ENCODE results near the gene NDUFA13.

NDUFA13 gene

DNA sequence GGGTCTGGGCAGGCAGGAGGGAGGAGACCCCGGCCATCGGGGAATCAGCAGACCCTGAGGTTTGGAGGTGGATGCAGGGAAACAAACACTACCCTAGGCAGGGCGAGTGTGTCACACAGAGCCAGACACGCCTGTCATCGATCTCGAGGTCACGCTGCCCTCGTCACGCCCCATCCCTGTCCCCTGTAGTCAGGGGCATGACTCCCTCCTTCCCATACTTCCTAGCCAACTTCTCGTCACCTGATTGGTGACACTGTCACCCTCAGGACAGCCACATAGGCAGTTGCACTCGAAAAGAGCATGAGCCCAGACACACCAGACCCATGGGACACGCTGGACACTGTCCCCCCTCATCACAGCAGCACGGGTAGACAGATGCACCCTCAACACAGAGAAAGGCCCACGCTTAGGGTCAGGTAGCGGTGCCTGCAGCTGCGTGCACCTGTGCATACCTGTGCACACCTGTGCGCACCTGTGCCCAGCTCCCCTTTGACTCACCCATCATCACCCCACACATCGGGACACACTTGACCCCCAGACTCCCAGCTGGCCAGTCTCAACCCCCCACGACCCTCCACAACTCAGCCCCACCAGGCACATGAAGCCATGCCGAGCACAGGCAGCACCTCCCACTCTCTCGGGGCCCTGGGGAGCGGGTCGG is 33.9 kb downstream of the NDUFA13 start:
- DNase-seq: no peak

DNA sequence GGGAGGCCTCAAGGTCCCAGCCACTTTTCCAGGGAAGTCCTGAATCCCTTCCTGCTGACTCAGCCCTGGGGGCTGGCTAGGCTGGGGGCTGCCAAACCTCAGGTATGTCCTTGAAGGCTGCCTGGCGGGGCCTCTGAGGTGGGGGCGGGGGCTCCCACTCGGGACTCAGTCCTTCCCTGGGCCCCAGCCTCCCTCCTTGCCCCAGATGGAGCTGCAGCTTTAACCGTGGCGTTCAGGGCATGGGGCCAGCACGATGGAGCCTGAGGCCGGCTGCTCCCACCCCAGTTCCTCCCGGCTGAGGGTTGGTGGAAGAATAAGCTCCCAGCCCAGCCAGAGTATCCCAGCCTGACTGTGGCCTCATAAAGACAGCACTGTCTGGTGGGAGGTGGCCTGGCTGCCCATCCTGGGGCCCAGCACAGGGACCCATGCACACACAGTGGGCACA is 34.5 kb downstream of the NDUFA13 start:
- no peak for DNase-seq

DNA sequence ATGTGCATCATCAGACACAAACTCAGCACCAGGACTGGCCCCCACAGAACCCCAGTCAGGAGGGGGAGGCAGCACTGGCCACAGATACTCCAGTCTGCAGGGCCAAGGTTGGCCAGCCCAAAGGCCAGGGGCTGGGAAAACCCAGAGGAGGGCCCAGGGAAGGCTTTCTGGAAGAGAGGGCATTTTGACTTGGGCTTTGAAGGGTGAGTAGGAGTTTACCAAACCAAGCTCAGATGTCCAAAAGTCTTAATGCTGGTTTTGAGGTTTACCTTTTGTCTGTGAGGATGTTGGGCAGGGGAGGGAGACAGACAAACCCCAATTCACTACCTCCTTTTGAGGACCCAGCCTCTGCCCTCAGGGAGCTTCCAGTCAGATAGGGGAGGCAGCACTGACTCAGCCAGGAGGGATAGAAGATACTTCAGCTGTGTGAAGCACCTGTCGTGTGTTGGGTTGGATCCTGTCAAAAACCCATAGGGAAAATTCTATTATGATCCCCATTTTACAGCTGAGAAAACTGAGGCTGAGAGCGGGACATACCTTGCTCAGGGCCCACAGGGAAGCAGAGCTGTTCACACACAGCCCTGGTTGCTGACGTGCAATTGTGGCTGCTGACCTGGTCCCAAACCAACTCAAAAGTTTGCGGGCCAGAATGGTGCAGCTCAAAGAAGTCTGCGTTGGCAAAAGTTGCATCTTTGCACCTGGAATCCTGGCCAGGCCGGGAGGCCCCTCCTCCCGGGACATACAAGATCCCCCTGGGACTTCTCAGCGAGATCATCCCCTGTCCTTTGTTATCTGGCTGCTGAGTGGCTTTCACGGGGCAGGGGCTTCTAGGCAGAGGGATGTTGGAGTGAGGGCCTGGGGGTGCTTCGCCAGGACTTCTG is 35.2 kb downstream of the NDUFA13 start:
- DNase-seq: no peak

DNA sequence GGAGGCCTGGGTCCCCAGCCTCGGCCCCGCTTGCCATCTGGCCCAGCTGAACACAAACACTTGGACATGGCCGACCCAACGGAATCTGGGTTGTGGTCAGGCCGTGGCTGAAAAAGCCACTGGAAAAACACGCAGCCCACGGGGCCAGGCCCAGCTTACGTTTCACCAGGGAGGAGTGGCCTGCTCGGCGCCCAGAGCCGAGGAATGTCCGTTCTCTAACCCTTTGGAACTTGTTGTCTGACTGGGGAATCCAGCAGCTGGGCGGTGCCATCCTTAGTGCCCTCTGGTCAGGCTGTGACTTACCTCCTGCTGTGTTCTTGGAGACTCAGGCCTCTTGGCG is 35.8 kb downstream of the NDUFA13 start:
- no peak for DNase-seq

DNA sequence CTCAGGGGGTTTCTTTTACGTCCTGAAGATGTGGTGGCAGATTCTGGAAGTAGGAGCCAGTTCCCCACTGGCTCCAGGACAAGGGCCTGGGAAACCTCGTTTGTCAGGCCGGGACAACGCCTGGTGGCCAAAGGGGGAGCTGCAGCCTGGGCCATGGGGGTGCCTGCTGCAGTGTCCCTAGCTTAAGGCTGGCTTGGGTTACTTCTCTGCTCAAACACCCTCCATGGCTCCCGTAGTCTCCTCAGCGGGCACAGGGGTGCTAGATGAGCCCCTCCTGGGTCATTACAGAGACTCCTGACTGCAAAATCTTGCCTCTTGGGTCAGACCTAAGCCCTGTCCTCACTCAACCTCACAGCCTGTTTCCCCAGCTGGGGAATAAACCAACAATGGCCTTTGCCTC is 36.8 kb downstream of the NDUFA13 start:
- no peak for DNase-seq

DNA sequence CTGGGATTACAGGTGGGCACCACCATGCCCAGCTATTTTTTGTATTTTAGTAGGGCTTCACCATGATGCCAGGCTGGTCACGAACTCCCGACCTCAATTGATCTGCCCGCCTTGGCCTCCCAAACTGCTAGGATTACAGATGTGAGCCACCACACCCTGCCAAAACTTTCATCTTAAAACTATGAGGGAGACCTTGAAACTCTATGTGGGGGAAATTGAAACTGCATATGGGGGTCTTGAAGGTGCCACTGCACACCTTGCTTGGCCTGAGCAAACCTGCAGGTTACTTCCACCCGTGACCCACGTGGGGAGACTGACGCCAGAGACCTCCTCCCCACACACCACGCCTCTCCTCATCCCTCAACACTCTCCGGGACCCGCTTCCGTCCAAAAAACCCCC is 37.6 kb downstream of the NDUFA13 start:
- no peak for DNase-seq

DNA sequence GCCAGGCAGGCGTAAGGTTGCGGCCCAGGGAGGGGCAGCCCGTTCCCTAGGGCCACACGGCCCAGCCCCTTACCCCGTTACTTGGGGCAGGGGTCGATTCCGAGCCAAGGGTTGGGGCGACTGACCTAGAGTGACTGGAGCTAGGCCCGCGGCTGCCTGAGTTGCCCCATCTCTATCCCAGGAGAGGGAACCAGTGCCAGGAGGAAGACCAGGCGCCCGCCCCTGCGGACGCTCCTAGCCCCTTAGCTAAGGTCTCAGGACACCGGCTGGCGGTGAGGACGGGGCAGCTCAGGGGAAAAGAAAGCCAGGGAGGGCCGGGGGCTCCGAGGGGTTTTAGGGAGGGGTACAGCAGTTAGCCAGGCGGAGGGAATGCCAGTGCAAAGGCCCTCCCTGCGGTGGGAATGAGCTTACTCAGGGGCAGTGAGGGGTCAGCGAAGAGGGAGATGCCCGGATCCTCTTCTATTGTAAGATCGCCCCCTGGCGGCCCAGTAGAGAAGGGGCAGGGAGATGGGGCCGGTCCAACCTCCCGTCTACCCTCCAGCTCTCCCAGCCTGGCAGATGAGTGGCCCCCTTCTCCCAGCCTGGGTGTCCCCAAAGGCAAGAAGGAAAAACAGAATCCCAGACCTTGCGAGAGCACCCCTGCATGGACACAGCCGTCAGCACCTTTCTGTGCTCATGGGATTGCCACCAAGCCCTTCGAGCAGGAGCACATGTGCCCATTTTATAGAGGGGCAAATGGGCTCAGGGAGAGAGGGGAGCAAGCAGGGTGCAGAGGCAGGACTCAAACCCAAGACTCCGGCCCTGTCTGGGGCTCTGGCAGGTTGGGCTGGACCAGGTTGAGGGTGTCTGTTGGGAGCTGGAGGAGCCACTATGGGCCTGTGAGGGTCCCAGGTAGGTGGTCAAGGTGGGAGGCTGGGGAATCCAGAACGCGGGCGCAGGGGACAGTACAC is 38.3 kb downstream of the NDUFA13 start:
- DNase-seq: no peak

DNA sequence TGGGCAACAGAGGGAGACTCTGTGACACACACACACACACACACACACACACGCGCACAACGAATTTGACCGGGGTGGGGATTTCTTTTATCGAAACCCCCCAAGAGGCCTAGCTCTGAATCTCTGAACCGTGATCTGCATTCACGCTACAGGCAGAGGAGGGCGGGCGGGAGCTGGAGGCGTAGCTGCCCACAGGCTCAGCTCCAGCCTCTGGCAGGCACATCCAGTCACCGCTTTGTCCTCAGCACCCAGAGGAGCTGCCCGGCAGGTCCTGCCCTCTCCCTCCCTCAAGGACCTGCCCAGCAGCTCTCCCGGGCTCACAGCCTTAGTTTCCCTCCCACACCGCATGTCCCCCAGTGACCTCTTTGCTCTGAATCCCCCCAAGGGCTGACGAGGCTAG is 42.0 kb downstream of the NDUFA13 start:
- no peak for DNase-seq

DNA sequence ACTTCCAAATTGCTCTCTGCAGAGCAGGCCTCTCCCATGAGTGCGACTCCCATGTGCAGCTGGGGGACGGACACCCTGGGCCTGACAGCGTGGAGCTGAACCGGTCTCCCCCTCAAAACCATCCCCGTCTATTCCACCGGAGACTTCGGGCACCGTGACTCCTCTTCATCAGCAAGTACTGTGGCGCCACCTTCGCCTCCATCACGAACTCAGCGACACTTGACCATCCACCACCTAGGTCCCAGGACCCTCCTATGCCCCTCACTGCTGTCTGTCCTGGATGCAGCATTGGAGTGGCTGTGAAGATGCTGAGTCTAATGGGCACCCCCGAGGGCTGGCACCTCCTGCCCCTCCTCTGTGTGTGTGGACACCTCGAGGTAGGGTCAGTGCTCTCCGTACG is 42.6 kb downstream of the NDUFA13 start:
- DNase-seq: no peak

DNA sequence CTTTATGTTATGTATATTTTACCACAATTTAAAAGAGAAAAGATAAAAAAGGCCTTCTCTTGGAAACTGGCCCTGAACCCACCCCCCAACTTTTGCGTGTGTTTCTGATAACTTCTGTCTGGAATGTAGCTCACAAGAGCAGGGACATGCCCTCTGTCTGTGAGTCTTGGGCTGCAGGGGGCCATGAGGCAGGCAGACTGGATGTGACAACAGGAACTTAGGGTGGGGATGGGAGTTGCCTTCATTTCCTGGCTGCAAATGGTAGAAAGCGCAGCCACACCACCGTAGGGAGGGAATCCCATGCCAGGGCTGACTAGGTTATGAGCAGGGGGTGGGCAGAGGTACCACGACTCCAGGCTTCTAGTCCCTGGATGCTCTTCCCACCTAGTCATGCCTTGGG is 43.9 kb downstream of the NDUFA13 start:
- no peak for DNase-seq

DNA sequence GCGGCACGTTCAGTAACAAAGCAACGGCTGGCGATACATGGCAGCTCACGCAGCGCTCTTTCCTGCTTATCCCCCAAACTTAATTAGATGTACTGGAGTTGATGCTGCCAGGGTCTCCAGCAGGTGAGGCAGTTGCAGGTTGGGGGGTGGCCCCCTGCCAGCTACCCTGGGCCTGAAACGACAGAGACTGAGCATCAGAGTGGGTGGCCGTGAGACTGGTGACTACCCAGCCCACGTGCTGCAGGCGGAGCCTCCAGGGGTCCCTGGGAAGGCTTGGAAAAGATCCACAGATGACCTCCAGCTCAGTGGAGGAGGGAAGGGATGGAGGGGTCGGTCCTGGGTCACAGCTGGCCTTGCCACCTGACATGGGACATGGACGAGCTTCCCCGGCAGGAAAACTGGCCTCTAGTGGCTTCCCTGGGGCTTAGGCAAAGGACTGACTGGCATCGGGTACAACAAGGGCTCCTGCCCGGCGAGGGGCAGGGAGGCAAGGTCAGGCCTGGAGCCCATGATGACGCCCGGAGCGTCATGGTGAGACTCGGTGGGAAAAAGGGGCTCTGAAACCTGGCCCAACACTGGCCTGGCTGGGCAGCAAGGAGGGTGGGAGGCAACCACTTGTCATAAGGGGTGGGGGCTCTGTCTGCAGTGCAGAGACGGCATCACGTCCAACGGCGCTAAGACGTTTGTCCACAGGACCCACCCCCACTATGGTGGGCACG is 46.1 kb downstream of the NDUFA13 start:
- no peak for DNase-seq

DNA sequence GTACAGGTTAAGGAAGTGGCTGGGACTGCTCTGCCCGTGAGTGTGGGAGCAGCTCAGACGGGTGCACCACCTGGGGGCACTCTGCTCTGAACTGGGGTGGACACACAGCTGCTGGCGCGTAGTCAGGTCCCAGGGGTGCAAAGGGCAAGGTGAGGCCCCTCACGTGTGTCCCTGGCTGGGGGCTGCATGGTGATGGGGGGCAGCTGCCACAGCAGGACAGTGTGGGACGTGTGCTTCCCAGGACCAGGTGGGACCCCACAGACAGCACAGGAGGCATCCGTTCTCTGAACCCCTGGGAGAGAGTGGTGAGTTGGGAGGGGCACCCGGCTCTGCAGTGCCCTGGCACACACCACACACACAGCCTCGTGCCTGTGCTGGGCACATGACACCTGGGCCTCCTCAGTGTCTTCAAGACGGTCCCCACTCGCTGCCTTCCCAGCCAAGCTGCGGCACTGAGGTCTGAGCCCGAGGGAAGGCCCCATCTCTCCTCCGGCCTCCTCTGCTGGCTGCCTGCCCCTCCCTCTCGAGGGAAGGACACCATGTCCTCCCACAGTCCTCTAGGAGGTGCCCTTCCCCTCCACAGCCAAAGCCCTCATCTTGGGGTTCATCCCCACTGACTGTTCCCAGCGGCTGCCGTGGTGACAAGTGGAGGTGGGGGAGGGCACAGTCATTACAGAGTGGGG is 46.8 kb downstream of the NDUFA13 start:
- DNase-seq: no peak

DNA sequence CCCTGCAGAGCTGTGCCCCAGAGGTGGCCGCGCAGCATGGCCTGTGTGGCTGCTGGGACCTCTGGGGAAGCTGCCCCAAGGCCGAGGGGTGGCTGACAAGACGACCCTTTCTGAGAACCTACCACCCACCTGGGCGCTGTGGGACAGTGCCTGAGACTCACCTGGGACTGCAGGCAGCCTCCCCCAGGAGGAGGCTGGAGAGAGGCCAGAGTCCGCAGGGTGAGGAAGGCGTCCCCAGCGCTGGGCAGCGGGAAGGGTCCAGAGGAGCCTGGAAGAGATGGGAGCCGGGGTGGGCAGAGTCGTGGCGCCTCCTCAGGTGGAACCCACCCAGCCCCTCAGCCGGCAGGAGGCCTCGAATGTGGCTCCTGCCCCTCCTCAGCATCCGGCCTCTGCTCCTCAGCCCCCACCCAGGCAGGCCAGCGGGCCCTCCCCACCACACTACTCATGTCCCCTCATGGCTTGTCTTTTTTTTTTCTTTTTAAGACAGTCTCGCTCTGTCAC is 47.4 kb downstream of the NDUFA13 start:
- DNase-seq: no peak

DNA sequence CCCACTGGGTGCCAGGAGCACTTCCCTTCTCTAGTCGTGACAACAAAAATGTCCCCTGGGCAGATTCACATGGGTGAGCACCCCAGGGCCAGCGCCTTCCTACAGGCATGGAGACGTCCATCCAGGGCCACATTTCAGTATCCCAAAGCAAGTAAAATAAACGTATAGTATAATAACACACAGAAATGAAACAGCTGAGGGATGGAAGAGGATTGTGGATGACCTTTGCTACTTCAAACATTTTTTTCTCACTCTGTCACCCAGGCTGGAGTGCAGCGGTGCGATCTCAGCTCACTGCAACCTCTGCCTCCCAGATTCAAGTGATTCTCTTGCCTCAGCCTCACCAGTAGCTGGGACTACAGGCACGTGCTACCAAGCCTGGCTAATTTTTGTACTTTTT is 50.3 kb downstream of the NDUFA13 start:
- no peak for DNase-seq

DNA sequence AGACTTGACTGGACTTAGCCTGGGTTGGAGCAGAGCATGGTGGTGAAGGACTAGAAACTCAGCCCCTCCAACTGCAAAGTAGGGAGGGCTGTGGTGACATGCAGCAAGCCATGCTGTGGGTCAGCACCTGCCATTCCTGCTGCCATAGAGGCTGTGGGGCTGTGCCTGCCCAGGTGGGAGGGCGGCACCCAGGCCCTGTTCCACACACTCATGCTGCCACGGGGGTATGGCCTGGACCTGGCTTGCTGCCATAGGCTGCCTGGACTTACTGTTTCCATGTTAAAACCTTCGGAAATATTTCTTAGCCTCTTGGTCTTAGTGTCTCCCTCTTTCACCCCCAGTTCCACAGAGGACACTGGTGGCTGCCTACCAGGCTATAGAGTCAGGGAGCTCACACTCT is 51.4 kb downstream of the NDUFA13 start:
- no peak for DNase-seq

DNA sequence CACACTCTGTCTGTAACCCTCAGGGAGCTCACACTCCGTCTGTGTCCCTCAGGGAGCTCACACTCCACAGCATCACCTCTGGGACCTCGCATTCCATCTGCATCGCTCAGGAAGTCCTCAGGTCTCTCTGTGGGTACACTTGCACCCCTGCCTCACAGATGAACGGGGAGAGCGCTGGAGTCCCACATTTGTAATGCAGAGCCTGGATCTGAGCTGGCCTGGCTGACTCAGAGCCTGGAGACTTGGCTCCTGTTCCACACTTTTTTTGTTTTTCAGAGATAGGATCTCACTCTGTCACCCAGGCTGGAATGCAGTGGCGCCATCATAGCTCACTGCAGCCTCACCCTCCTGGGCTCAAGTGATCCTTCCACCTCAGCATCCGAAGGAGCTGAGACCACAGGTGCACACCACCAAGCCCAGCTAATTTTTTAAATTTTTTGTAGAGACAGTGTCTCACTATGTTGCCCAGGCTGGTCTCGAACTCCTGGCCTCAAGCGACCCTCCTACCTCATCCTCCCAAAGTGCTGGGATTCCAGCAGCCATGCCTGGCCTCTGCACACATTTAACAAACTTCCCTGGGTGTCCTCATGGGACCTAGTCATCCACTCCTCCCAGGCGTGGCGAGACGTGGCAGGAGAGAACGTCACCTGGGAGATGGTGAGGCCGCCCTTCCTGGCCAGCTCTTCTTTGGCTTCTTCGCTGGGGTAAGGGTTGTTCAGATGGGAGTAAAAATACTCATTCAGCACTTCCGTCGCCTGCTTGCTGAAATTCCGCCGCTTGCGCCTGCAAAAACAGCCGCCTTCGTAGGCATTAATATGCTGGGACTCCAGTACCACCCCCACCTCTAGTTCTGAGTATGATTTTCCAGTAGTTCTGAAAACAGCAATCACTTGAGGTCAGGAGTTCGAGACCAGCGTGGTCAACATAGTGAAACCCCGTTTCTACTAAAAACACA is 53.1 kb downstream of the NDUFA13 start:
- DNase-seq: no peak

DNA sequence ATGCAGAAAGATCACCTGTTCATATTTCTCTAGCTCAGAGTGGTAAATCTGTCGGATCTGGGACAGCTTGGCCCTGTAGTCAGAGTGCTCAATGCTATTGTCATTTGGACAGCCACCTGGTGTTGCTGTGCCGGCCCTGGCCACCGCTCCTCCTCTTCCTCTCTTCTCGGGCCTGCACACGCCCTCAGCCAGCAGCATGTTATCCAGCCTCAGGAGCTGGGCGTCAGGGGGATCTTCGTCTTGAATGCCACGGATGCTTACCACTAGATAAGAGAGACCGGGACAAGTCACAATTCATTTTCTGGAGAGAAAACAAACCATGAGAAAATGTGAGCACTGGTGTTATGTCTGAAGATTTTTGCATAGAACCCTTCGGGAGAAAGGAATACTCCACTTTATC is 54.5 kb downstream of the NDUFA13 start:
- no peak for DNase-seq

DNA sequence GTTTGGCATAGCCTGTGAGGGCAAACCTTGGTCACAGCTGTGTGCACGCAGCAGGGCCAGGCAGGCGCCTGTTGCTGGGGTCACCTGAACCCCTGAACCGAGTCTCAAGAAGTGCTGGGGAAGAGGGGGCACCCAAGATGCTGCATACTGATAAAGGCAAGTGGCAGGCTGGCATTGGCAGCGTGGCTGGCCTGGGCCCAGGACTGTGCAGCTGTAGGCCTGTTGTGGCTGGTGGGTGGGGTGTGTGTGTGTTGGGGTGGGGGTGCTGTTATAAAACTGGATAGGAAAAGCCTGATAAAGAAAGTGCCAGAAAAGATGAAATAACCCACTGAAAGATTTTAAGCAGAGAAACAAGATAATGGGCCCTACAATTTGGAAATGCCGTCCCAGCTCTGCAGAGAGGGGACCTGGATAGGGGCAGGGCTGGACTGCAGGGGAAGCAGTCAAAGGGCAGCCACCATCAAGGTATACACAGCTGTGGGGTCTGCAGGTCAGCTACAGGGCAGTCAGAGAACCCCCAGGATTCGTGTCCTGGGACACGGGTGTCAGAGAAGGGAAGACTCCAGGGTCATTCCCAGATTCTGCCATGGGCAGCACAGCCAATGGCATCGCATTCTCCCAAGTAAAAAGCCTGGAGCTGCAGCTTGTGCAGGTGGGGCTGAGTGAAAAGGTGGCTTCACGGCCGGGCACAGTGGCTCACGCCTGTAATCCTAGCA is 55.2 kb downstream of the NDUFA13 start:
- no peak for DNase-seq

DNA sequence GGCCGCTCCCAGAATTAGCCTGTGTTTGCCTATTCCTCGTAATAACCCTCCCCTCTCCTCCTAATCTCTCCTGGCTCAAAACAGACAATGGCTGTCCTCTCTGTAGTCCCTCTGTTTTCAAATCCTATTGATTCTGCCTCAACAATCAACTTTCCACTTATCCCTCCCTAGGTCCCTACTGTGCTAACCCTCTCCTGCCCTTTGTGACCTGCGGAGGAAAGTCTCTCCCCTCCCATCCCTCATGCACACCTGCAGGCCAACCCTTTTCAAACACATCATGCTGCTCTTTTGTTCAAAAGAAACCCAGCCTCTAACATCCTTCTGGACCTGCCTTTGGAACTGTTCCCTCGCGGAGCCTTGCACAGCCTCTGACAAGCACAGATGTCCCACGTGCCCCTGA is 59.4 kb downstream of the NDUFA13 start:
- DNase-seq: no peak

Data from SHP77 (cell line).